ENCODE data around the gene C17orf58.

- no peak for TF ChIP-seq CTCF (IDR thresholded peaks at IDR 0.05; ENCODE audit: control extremely low read depth in 1 of 3, insufficient read depth in 1 of 3, low read depth in 1 of 3, low read length in 3 of 3)
- no peak for TF ChIP-seq USF2 (IDR thresholded peaks at IDR 0.05; ENCODE audit: low read length)
- peak; percentile 18 to 79; a peak in 3 of 4 replicates for TF ChIP-seq SIN3A (conservative IDR thresholded peaks at IDR 0.05 in 1 of 2, IDR thresholded peaks at IDR 0.05 in 1 of 2; ENCODE audit: low read depth in 1 of 2, low read length in 2 of 2)
- no peak for TF ChIP-seq NRF1 (IDR thresholded peaks at IDR 0.05; ENCODE audit: low read depth, low read length)
- TF ChIP-seq, protein P1, sequence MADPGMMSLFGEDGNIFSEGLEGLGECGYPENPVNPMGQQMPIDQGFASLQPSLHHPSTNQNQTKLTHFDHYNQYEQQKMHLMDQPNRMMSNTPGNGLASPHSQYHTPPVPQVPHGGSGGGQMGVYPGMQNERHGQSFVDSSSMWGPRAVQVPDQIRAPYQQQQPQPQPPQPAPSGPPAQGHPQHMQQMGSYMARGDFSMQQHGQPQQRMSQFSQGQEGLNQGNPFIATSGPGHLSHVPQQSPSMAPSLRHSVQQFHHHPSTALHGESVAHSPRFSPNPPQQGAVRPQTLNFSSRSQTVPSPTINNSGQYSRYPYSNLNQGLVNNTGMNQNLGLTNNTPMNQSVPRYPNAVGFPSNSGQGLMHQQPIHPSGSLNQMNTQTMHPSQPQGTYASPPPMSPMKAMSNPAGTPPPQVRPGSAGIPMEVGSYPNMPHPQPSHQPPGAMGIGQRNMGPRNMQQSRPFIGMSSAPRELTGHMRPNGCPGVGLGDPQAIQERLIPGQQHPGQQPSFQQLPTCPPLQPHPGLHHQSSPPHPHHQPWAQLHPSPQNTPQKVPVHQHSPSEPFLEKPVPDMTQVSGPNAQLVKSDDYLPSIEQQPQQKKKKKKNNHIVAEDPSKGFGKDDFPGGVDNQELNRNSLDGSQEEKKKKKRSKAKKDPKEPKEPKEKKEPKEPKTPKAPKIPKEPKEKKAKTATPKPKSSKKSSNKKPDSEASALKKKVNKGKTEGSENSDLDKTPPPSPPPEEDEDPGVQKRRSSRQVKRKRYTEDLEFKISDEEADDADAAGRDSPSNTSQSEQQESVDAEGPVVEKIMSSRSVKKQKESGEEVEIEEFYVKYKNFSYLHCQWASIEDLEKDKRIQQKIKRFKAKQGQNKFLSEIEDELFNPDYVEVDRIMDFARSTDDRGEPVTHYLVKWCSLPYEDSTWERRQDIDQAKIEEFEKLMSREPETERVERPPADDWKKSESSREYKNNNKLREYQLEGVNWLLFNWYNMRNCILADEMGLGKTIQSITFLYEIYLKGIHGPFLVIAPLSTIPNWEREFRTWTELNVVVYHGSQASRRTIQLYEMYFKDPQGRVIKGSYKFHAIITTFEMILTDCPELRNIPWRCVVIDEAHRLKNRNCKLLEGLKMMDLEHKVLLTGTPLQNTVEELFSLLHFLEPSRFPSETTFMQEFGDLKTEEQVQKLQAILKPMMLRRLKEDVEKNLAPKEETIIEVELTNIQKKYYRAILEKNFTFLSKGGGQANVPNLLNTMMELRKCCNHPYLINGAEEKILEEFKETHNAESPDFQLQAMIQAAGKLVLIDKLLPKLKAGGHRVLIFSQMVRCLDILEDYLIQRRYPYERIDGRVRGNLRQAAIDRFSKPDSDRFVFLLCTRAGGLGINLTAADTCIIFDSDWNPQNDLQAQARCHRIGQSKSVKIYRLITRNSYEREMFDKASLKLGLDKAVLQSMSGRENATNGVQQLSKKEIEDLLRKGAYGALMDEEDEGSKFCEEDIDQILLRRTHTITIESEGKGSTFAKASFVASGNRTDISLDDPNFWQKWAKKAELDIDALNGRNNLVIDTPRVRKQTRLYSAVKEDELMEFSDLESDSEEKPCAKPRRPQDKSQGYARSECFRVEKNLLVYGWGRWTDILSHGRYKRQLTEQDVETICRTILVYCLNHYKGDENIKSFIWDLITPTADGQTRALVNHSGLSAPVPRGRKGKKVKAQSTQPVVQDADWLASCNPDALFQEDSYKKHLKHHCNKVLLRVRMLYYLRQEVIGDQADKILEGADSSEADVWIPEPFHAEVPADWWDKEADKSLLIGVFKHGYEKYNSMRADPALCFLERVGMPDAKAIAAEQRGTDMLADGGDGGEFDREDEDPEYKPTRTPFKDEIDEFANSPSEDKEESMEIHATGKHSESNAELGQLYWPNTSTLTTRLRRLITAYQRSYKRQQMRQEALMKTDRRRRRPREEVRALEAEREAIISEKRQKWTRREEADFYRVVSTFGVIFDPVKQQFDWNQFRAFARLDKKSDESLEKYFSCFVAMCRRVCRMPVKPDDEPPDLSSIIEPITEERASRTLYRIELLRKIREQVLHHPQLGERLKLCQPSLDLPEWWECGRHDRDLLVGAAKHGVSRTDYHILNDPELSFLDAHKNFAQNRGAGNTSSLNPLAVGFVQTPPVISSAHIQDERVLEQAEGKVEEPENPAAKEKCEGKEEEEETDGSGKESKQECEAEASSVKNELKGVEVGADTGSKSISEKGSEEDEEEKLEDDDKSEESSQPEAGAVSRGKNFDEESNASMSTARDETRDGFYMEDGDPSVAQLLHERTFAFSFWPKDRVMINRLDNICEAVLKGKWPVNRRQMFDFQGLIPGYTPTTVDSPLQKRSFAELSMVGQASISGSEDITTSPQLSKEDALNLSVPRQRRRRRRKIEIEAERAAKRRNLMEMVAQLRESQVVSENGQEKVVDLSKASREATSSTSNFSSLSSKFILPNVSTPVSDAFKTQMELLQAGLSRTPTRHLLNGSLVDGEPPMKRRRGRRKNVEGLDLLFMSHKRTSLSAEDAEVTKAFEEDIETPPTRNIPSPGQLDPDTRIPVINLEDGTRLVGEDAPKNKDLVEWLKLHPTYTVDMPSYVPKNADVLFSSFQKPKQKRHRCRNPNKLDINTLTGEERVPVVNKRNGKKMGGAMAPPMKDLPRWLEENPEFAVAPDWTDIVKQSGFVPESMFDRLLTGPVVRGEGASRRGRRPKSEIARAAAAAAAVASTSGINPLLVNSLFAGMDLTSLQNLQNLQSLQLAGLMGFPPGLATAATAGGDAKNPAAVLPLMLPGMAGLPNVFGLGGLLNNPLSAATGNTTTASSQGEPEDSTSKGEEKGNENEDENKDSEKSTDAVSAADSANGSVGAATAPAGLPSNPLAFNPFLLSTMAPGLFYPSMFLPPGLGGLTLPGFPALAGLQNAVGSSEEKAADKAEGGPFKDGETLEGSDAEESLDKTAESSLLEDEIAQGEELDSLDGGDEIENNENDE (IDR thresholded peaks at IDR 0.05; ENCODE audit: insufficient replicate concordance, low read length) = no peak
- no peak for TF ChIP-seq SP4 (IDR thresholded peaks at IDR 0.05; ENCODE audit: low read length)
- no peak for TF ChIP-seq CEBPB (IDR thresholded peaks at IDR 0.05; ENCODE audit: low read depth, low read length)
- TF ChIP-seq TAF7 (optimal IDR thresholded peaks at IDR 0.05; ENCODE audit: borderline replicate concordance, low read depth, low read length) = no peak
- no peak for TF ChIP-seq CHD1 (IDR thresholded peaks at IDR 0.05; ENCODE audit: low read depth, low read length)
- no peak for TF ChIP-seq EP300 (IDR thresholded peaks at IDR 0.05; ENCODE audit: borderline replicate concordance in 1 of 2, low read depth in 2 of 2, low read length in 2 of 2)
- TF ChIP-seq TAF1 (IDR thresholded peaks at IDR 0.05; ENCODE audit: low read depth, low read length) = no peak
Measured at GRCh38 chr17:68036304-68037147, 40.3 kb upstream of the C17orf58 start.

All from H1 (cell line).